PFSK-1 (cell line): ENCODE results near the gene DIABLO.

Experiments
- FOXP2 ChIP-seq: optimal IDR thresholded peaks from 2 replicates; pipeline ENCODE3; 2011; ENCODE audit warnings: borderline replicate concordance, control low read depth, inconsistent platforms; ENCODE audit not compliant: insufficient read depth; ENCODE audit errors: extremely low read length, extremely low read depth
- POLR2AphosphoS5 ChIP-seq: IDR thresholded peaks from 2 replicates; pipeline ENCODE4 v1.6.1; 2012; ENCODE audit warnings: low read depth, mild to moderate bottlenecking, control low read depth, low read length, moderate library complexity
- SIN3A ChIP-seq: IDR thresholded peaks from 2 replicates; pipeline ENCODE4 v1.6.1; 2012; ENCODE audit warnings: mild to moderate bottlenecking, low read length, moderate library complexity, borderline replicate concordance; ENCODE audit not compliant: insufficient read depth
- TAF1 ChIP-seq: IDR thresholded peaks from 2 replicates; pipeline ENCODE4 v1.6.1; 2012; ENCODE audit warnings: low read length, control low read depth, borderline replicate concordance; ENCODE audit not compliant: insufficient read depth
- TF ChIP-seq, protein P1 (sequence below), 2 experiments: IDR thresholded peaks; 2 replicates each; pipeline versions ENCODE4 v1.6.1 to v1.8.0; 2011 to 2012; ENCODE audit warnings: low read depth in 2 of 2, low read length in 2 of 2, control low read depth in 1 of 2, inconsistent platforms in 1 of 2, mild to moderate bottlenecking in 1 of 2, moderate library complexity in 1 of 2; ENCODE audit not compliant: insufficient read depth in 1 of 2

Gene DIABLO

DNA sequence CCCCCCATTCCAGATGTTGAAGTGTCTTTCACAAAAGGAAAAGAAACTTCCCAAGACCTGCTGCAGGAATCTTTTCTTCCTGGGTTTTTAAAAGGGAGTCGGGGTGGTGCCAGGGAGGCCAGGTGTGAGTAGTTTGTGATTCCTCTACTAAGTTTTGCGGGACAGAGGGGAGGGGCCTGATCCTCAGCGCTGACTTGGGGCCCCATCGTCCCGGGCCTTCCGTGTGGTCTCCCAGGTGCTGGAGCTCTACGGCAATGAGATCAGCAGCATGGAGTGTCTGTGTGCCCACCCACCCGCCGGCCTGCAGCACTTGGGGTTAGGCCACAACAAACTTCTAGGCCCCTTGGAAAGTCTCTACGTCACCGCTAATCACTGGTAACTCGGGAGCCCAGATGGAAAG lies 38.4 kb downstream of the DIABLO start:
- TF ChIP-seq TAF1 (no peak), FOXP2 (no peak), SIN3A (no peak), POLR2AphosphoS5 (no peak)
- TF ChIP-seq, protein P1, sequence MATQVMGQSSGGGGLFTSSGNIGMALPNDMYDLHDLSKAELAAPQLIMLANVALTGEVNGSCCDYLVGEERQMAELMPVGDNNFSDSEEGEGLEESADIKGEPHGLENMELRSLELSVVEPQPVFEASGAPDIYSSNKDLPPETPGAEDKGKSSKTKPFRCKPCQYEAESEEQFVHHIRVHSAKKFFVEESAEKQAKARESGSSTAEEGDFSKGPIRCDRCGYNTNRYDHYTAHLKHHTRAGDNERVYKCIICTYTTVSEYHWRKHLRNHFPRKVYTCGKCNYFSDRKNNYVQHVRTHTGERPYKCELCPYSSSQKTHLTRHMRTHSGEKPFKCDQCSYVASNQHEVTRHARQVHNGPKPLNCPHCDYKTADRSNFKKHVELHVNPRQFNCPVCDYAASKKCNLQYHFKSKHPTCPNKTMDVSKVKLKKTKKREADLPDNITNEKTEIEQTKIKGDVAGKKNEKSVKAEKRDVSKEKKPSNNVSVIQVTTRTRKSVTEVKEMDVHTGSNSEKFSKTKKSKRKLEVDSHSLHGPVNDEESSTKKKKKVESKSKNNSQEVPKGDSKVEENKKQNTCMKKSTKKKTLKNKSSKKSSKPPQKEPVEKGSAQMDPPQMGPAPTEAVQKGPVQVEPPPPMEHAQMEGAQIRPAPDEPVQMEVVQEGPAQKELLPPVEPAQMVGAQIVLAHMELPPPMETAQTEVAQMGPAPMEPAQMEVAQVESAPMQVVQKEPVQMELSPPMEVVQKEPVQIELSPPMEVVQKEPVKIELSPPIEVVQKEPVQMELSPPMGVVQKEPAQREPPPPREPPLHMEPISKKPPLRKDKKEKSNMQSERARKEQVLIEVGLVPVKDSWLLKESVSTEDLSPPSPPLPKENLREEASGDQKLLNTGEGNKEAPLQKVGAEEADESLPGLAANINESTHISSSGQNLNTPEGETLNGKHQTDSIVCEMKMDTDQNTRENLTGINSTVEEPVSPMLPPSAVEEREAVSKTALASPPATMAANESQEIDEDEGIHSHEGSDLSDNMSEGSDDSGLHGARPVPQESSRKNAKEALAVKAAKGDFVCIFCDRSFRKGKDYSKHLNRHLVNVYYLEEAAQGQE (IDR thresholded peaks at IDR 0.05; ENCODE audit: insufficient read depth in 1 of 2, low read depth in 2 of 2, low read length in 2 of 2) = no peak

DNA sequence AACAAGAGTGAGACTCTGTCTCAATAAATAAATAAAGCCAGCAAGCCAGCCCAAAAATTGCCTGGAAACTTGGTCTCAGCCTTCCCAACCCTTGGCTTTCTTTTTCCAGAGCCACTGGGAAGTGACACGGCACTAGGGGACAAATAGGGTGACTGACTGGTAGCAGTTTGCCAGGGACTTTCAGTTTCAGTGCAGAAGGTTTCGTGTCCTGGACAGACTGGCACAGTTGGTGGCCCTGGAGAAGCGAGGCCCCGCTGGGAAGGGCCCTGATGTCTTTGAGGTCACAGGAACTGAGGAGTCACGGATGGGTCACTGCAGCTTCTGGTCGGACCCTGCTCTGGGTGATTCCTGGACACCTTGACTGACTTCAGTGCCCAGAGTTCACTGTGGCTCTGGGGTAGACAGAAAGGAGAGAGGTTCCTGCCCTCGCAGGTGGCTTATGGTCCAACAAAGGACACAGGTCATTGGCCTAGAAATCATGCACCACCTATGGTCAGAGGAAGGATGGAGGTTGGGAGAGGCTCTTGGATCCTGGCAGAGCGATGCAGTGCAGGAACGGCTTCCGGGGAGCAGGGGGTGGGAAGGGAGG lies 40.3 kb downstream of the DIABLO start:
- TF ChIP-seq SIN3A (no peak), FOXP2 (no peak), TAF1 (no peak), POLR2AphosphoS5 (no peak)
- TF ChIP-seq, protein P1 (IDR thresholded peaks at IDR 0.05; ENCODE audit: insufficient read depth in 1 of 2, low read depth in 2 of 2, low read length in 2 of 2) = no peak

GRCh38 chr12:122185079-122185478 lies 40.8 kb downstream of the DIABLO start:
- TF ChIP-seq POLR2AphosphoS5 (no peak), FOXP2 (no peak), SIN3A (no peak), TAF1 (no peak)
- TF ChIP-seq, protein P1 (IDR thresholded peaks at IDR 0.05; ENCODE audit: insufficient read depth in 1 of 2, low read depth in 2 of 2, low read length in 2 of 2) = no peak

DNA sequence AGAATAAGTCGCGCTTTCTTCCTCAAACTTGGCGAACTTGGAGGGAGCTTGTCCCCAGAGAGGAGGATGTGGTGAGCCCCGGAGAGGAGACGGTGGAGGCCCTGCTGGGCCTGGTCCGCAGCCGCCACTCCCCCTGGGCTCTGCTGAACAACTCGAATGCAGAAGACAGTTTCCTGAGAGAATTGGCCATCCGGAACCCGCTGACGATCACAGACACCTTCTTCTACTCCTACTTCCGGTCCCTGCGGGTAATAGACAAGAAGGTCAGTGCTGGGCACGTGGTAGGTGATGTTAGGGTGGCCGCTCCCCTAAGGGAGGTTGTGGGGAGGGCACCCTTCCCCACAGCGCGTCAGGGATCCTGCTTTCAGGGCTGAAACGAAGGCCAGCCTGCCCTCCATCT lies 41.3 kb downstream of the DIABLO start:
- TF ChIP-seq TAF1 = no peak
- TF ChIP-seq SIN3A = no peak
- TF ChIP-seq POLR2AphosphoS5 = no peak

DNA sequence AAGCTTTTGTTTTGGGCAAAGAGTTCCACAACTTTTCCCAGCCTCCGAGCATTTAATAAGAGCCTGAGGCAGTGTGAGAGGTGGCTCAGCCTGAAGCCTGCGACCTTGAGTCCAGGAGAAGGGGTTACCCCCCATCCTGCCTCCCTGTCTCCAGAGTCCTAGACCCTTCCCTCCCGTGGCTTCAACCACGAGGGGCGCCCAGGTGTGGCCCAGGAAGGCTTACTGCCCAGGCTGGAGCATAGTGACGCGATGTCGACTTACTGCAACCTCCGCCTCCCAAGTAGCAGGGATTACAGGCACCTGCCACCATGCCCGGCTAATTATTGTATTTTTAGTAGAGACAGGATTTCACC lies 42.3 kb downstream of the DIABLO start:
- no peak for TF ChIP-seq SIN3A
- TF ChIP-seq, protein P1 (IDR thresholded peaks at IDR 0.05; ENCODE audit: insufficient read depth in 1 of 2, low read depth in 2 of 2, low read length in 2 of 2) = no peak
- no peak for TF ChIP-seq FOXP2
- TF ChIP-seq TAF1 = no peak
- no peak for TF ChIP-seq POLR2AphosphoS5
